DOHH2 (cell line): Measurements from ENCODE around the gene LRRC4C.

Experiments used
- H3F3A ChIP-seq: fragments of 200-600 bp; sonication (generic), shearing (Covaris generic); 2 replicates; pipeline ENCODE4 v1.6.0; 2016; ENCODE audit warnings: antibody characterized with exemption, mild to moderate bottlenecking; ENCODE audit not compliant: control insufficient read depth, insufficient read depth
- H3K27ac ChIP-seq: fragments of 200-600 bp; sonication (generic); 2 replicates; pipeline ENCODE4 v1.5.1; 2014; ENCODE audit warnings: low read depth, mild to moderate bottlenecking, low read length, moderate library complexity
- H3K27me3 ChIP-seq: fragments of 200-600 bp; sonication (generic); 2 replicates; pipeline ENCODE4 v1.6.1; 2014; ENCODE audit warnings: mild to moderate bottlenecking, low read length, mixed read lengths; ENCODE audit not compliant: control insufficient read depth
- H3K36me3 ChIP-seq: fragments of 200-600 bp; sonication (generic); 2 replicates; pipeline ENCODE4 v1.6.1; 2014; ENCODE audit warnings: mild to moderate bottlenecking, low read length, moderate library complexity, mixed read lengths; ENCODE audit not compliant: control insufficient read depth
- H3K4me1 ChIP-seq: fragments of 200-600 bp; sonication (generic); 2 replicates; pipeline ENCODE4 v1.6.1; 2014; ENCODE audit warnings: mild to moderate bottlenecking, low read length, mixed read lengths; ENCODE audit not compliant: control insufficient read depth
- H3K4me2 ChIP-seq: fragments of 200-600 bp; sonication (generic); 2 replicates; pipeline ENCODE4 v1.6.0; 2014; ENCODE audit warnings: mild to moderate bottlenecking, low read length, moderate library complexity
- H3K4me3 ChIP-seq: fragments of 200-600 bp; sonication (generic); 2 replicates; pipeline ENCODE4 v1.5.1; 2014; ENCODE audit warnings: mild to moderate bottlenecking, low read length, mixed read lengths
- H3K79me2 ChIP-seq: fragments of 200-600 bp; sonication (generic); 2 replicates; pipeline ENCODE4 v1.6.1; 2014; ENCODE audit warnings: mild to moderate bottlenecking, low read length, mixed read lengths; ENCODE audit not compliant: control insufficient read depth
- H3K9me2 ChIP-seq: fragments of 200-600 bp; sonication (generic); replicated peaks from 2 replicates; pipeline ENCODE4 v1.6.1; 2014; ENCODE audit warnings: mild to moderate bottlenecking, low read length, mixed read lengths; ENCODE audit not compliant: control insufficient read depth
- H3K9me3 ChIP-seq: fragments of 200-600 bp; sonication (generic); 2 replicates; pipeline ENCODE4 v1.6.1; 2014; ENCODE audit warnings: antibody characterized with exemption, low read length, mixed read lengths; ENCODE audit not compliant: control insufficient read depth, insufficient read depth
- H4K20me1 ChIP-seq: fragments of 200-600 bp; sonication (generic); 2 replicates; pipeline ENCODE4 v1.6.0; 2014; ENCODE audit warnings: low read depth, mild to moderate bottlenecking, antibody characterized with exemption, low read length, moderate library complexity; ENCODE audit not compliant: control insufficient read depth, insufficient read depth
- CTCF ChIP-seq: fragments of 200-600 bp; sonication (generic); IDR thresholded peaks from one replicate; pipeline ENCODE4 v1.5.1; 2014; ENCODE audit warnings: antibody characterized with exemption, mild to moderate bottlenecking, low read depth, low read length; ENCODE audit not compliant: poor library complexity, severe bottlenecking
- EZH2phosphoT487 ChIP-seq: fragments of 200-600 bp; sonication (generic); IDR thresholded peaks from 2 replicates; pipeline ENCODE4 v1.6.1; 2017; ENCODE audit warnings: borderline replicate concordance, mild to moderate bottlenecking, antibody characterized with exemption, low read length, moderate library complexity, mixed read lengths

The LRRC4C gene

GRCh38 chr11:40119661-40120060, 1339.8 kb downstream of the LRRC4C start:
- Histone ChIP-seq H3K4me2 (no peak overlapping the region), H3K36me3 (no peaks in the 10 kb centered on the region), H3K9me3 (no peaks in the 10 kb centered on the region; the same call in 1 of the 2 replicates), H4K20me1 (no peaks in the 10 kb centered on the region), H3K27ac (no peak overlapping the region), H3F3A (no peaks in the 10 kb centered on the region), H3K4me3 (no peak overlapping the region), H3K4me1 (no peaks in the 10 kb centered on the region), H3K9me2 (no peaks in the 10 kb centered on the region), H3K79me2 (no peaks in the 10 kb centered on the region), H3K27me3 (no peaks in the 10 kb centered on the region)
- no peak for TF ChIP-seq EZH2phosphoT487
- no peak for TF ChIP-seq CTCF

GRCh38 chr11:40118780-40119179, 1340.7 kb downstream of the LRRC4C start:
- no peaks in the 10 kb centered on the region for H3K27me3 ChIP-seq
- no peaks in the 10 kb centered on the region for H4K20me1 ChIP-seq
- no peak overlapping the region for H3K27ac ChIP-seq
- no peak for TF ChIP-seq EZH2phosphoT487
- TF ChIP-seq CTCF: no peak
- H3F3A ChIP-seq: no peaks in the 10 kb centered on the region
- H3K4me1 ChIP-seq: no peaks in the 10 kb centered on the region
- no peaks in the 10 kb centered on the region for H3K79me2 ChIP-seq
- no peak overlapping the region for H3K4me3 ChIP-seq
- H3K36me3 ChIP-seq: no peaks in the 10 kb centered on the region
- no peaks in the 10 kb centered on the region for H3K9me2 ChIP-seq
- no peak overlapping the region for H3K4me2 ChIP-seq
- H3K9me3 ChIP-seq: no peaks in the 10 kb centered on the region; the same call in 1 of the 2 replicates

GRCh38 chr11:40118026-40118425, 1341.4 kb downstream of the LRRC4C start:
- Histone ChIP-seq H3K36me3 (no peaks in the 10 kb centered on the region), H3K4me3 (no peak overlapping the region), H4K20me1 (no peaks in the 10 kb centered on the region), H3K27me3 (no peaks in the 10 kb centered on the region), H3K9me2 (no peaks in the 10 kb centered on the region), H3F3A (no peaks in the 10 kb centered on the region), H3K79me2 (no peaks in the 10 kb centered on the region), H3K4me2 (no peak overlapping the region), H3K27ac (no peak overlapping the region), H3K4me1 (no peaks in the 10 kb centered on the region), H3K9me3 (no peaks in the 10 kb centered on the region; the same call in 1 of the 2 replicates)
- TF ChIP-seq EZH2phosphoT487 (no peak), CTCF (no peak)
